ENCODE results near the gene ITPA. TPM values are rescaled to one million over a fixed set of nuclear protein-coding genes. Genes with fewer than 3 reads are reported as not detected.

Gene ITPA
- total RNA-seq, 1 donor from 2014 or later: 43.4 TPM

- no peaks in the 10 kb centered on the region for H3K27me3 Mint-ChIP-seq (ENCODE audit: low read depth)
- no peak overlapping the region for H3K27ac Mint-ChIP-seq (ENCODE audit: unreplicated experiment)
- H3K4me1 Mint-ChIP-seq (ENCODE audit: low read depth): no peaks in the 10 kb centered on the region
- H3K9me3 Mint-ChIP-seq (ENCODE audit: low read depth): no peaks in the 10 kb centered on the region
- peaks cover 16% of the 10 kb centered on the region for H3K36me3 Mint-ChIP-seq (ENCODE audit: low read depth)
- no peak for DNase-seq (ENCODE audit: low spot score)
- TF ChIP-seq CTCF (IDR thresholded peaks at IDR 0.05): peak; percentile 55
- no peak overlapping the region for H3K4me3 Mint-ChIP-seq (ENCODE audit: unreplicated experiment)
Measured at GRCh38 chr20:3250091-3250504, 40.8 kb downstream of the ITPA start.

DNA sequence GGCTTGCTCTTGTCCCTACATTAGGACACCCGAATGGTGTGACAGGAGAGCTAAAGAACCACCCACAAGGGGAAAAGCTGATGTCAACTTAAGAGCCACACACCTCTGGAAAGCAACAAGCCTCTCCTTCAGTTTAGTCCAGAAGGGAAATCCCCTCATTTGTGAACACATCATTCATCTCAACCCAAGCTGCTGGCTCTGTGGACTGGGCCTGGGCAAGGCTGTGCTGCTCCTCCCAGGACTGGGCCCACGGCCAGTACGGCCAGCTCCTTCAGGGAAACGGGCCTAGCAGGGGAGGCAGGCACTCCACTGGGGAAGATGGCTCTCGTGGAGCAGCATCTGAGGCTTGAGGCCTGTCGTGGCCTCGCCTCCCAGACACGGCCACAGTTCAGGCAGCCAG lies 42.5 kb downstream of the ITPA start:
- Mint-ChIP-seq H3K4me1 (ENCODE audit: low read depth) (no peaks in the 10 kb centered on the region), H3K27ac (ENCODE audit: unreplicated experiment) (no peak overlapping the region), H3K27me3 (ENCODE audit: low read depth) (no peaks in the 10 kb centered on the region), H3K36me3 (ENCODE audit: low read depth) (peaks cover 30% of the 10 kb centered on the region), H3K4me3 (ENCODE audit: unreplicated experiment) (no peak overlapping the region), H3K9me3 (ENCODE audit: low read depth) (no peaks in the 10 kb centered on the region)
- no peak for TF ChIP-seq CTCF (IDR thresholded peaks at IDR 0.05)
- DNase-seq (ENCODE audit: low spot score): no peak

DNA sequence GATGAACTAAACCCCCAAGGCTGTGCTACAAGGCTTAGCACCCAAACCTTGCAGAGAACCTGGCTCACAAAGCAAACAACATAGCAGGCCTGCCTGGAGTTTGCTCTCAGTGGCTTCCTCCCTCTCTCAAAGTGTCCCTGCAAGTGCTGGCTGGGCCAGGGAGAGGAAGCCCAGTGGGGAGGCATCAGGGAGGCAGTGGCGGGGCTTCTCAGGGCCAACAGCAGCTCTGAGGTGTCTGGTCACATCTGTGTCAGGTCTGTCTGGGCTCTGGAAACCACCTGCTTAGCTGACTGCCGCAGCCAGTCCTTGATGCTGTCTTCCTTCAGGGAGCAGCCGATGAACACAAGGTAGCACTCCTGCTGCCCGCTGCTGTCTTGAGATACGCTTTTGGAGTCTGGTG lies 46.4 kb downstream of the ITPA start:
- TF ChIP-seq CTCF (IDR thresholded peaks at IDR 0.05): no peak
- Mint-ChIP-seq H3K4me1 (ENCODE audit: low read depth) (no peaks in the 10 kb centered on the region), H3K27ac (ENCODE audit: unreplicated experiment) (no peak overlapping the region), H3K27me3 (ENCODE audit: low read depth) (no peaks in the 10 kb centered on the region), H3K4me3 (ENCODE audit: unreplicated experiment) (no peak overlapping the region), H3K9me3 (ENCODE audit: low read depth) (no peaks in the 10 kb centered on the region), H3K36me3 (ENCODE audit: low read depth) (peaks cover 48% of the 10 kb centered on the region)
- no peak for DNase-seq (ENCODE audit: low spot score)

DNA sequence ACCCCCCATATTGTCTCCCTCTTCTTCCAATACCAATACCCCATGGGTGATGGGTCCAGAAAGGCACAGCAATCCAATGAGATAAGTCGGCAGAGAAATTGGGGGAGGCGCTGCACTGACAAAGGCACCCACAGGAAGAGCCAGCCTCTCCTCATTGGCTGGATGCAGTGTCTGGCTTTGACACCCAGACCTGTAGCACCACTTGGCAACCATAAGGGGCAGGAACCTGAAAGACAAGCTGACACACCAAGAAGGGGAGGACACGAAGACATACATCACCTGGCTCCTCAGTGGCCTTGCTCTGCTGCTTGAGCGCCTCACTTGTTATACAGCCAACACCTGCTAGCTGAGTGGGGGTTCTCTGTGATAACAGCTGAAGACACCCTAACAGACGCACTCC lies 49.1 kb downstream of the ITPA start:
- Mint-ChIP-seq H3K36me3 (ENCODE audit: low read depth) (peaks cover 50% of the 10 kb centered on the region), H3K9me3 (ENCODE audit: low read depth) (peaks cover 2% of the 10 kb centered on the region), H3K4me1 (ENCODE audit: low read depth) (peaks cover 3% of the 10 kb centered on the region), H3K27ac (ENCODE audit: unreplicated experiment) (no peak overlapping the region), H3K4me3 (ENCODE audit: unreplicated experiment) (no peak overlapping the region), H3K27me3 (ENCODE audit: low read depth) (no peaks in the 10 kb centered on the region)
- TF ChIP-seq CTCF (IDR thresholded peaks at IDR 0.05): no peak
- DNase-seq (ENCODE audit: low spot score): no peak

DNA sequence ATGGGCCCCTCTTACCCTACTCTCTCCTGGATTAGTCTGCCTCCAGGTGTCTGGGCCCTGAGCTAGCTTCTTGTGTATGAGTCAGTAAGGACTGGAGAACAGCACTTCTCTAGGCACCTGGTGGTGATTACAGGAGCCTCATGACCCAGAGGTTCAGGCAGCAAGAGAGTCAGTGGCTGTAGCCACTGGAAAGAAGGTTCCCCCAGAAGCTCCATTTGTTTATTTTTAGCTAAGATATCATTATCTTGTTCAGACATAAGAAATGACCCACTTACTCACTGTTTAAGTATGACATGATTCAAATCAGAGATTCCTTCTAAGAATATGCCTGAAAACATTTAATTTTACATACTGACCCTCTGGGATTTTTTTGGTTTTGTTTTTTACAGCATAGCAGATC lies 53.3 kb downstream of the ITPA start:
- H3K4me3 Mint-ChIP-seq (ENCODE audit: unreplicated experiment): no peak overlapping the region
- no peak overlapping the region for H3K27ac Mint-ChIP-seq (ENCODE audit: unreplicated experiment)
- no peaks in the 10 kb centered on the region for H3K27me3 Mint-ChIP-seq (ENCODE audit: low read depth)
- no peak for DNase-seq (ENCODE audit: low spot score)
- H3K36me3 Mint-ChIP-seq (ENCODE audit: low read depth): peaks cover 39% of the 10 kb centered on the region
- no peak for TF ChIP-seq CTCF (IDR thresholded peaks at IDR 0.05)
- peaks cover 2% of the 10 kb centered on the region for H3K9me3 Mint-ChIP-seq (ENCODE audit: low read depth)
- H3K4me1 Mint-ChIP-seq (ENCODE audit: low read depth): peaks cover 3% of the 10 kb centered on the region

Measured in chondrocyte (in vitro differentiated cells).